SK-N-SH (cell line): ENCODE data around the gene TMEM225B. TPM values are rescaled to one million over a fixed set of nuclear protein-coding genes. Genes with fewer than 3 reads are reported as not detected.
A peak's percentile ranks its signal among the peaks of the same experiment; 100 is the strongest.

ENCODE experiments used
- ELF1 ChIP-seq: IDR thresholded peaks from 2 replicates; pipeline ENCODE4 v1.4.0; 2012
- FOSL2 ChIP-seq: IDR thresholded peaks from 2 replicates; pipeline ENCODE4 v1.4.0; 2012; ENCODE audit warnings: low read depth, mild to moderate bottlenecking, moderate library complexity, borderline replicate concordance
- FOXM1 ChIP-seq: IDR thresholded peaks from 2 replicates; pipeline ENCODE4 v1.4.0; 2012; ENCODE audit warnings: low read depth, mild to moderate bottlenecking
- GABPA ChIP-seq: IDR thresholded peaks from 2 replicates; pipeline ENCODE4 v1.4.0; 2012; ENCODE audit warnings: low read depth, mild to moderate bottlenecking
- GATA2 ChIP-seq: sonication (generic); formaldehyde crosslinking; IDR thresholded peaks from 2 replicates; pipeline ENCODE4 v1.5.0; 2020; ENCODE audit warnings: mild to moderate bottlenecking, missing genetic modification reagents
- JUND ChIP-seq: IDR thresholded peaks from 2 replicates; pipeline ENCODE4 v1.4.0; 2012
- NFIC ChIP-seq: IDR thresholded peaks from 2 replicates; pipeline ENCODE4 v1.4.0; 2012; ENCODE audit warnings: borderline replicate concordance
- RAD21 ChIP-seq: IDR thresholded peaks from 2 replicates; pipeline ENCODE4 v1.6.1; 2012; ENCODE audit warnings: mild to moderate bottlenecking, low read length
- RXRA ChIP-seq: IDR thresholded peaks from 2 replicates; pipeline ENCODE4 v1.4.0; 2012; ENCODE audit warnings: low read depth, mild to moderate bottlenecking, borderline replicate concordance
- SMC3 ChIP-seq: IDR thresholded peaks from 2 replicates; pipeline ENCODE4 v1.6.1; 2012; ENCODE audit warnings: low read depth, low read length, improper control_type of control experiment
- TAF1 ChIP-seq: IDR thresholded peaks from 2 replicates; pipeline ENCODE4 v1.6.1; 2012; ENCODE audit warnings: low read depth, mild to moderate bottlenecking, low read length, moderate library complexity, borderline replicate concordance
- TEAD4 ChIP-seq: IDR thresholded peaks from 2 replicates; pipeline ENCODE4 v1.4.0; 2012; ENCODE audit warnings: mild to moderate bottlenecking, borderline replicate concordance; ENCODE audit not compliant: insufficient read depth
- polyA plus RNA-seq, 3 experiments: library from polyadenylated mRNA; depleted of rRNA; stranded (reverse); fragments of >200 nt; gene quantifications; 2 replicates each; pipeline ENCODE4 v1.2.3, GENCODE V29; 2012
- TF ChIP-seq, protein P1 (sequence below): IDR thresholded peaks from 2 replicates; pipeline ENCODE4; 2012
- TF ChIP-seq, protein P2 (sequence below): IDR thresholded peaks from 2 replicates; pipeline ENCODE4 v1.4.0; 2012; ENCODE audit warnings: low read depth, borderline replicate concordance
- TF ChIP-seq, protein P3 (sequence below): IDR thresholded peaks from 2 replicates; pipeline ENCODE4 v1.6.1; 2012; ENCODE audit warnings: mild to moderate bottlenecking, low read depth, low read length, moderate library complexity
- TF ChIP-seq, protein P4 (sequence below): IDR thresholded peaks from 2 replicates; pipeline ENCODE4 v1.4.0; 2012; ENCODE audit warnings: low read depth, borderline replicate concordance

Gene TMEM225B
- polyA plus RNA-seq, 1 of the 3 experiments (the other 2 are of a cell fraction) = 1.5 TPM

DNA sequence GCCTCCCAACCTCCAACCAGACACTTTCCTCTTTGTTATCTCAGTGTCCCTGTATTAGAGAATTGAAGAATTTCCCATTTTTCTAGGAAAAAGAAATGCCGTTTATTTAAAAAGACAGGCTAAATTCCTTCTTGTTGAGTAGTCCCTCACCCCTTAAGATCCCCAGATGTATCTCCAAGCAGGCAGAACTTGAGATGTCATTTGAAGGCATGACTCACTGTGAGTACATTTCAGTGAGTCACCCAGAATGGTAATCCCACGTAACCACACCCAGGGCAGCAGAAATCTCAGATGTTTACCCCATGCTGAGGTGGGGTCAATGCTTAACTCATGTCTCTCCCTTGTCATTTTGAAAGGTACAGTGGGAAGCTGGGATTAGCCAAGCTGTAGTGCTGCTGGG lies 35.2 kb upstream of the TMEM225B start (continued):
- no peak for TF ChIP-seq RAD21
- no peak for TF ChIP-seq SMC3
- TF ChIP-seq, protein P1, sequence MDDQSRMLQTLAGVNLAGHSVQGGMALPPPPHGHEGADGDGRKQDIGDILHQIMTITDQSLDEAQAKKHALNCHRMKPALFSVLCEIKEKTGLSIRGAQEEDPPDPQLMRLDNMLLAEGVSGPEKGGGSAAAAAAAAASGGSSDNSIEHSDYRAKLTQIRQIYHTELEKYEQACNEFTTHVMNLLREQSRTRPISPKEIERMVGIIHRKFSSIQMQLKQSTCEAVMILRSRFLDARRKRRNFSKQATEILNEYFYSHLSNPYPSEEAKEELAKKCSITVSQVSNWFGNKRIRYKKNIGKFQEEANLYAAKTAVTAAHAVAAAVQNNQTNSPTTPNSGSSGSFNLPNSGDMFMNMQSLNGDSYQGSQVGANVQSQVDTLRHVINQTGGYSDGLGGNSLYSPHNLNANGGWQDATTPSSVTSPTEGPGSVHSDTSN = peak; percentile 94
- peak; percentile 49; the same call in 1 of the 2 replicates for TF ChIP-seq ELF1
- TF ChIP-seq, protein P2, sequence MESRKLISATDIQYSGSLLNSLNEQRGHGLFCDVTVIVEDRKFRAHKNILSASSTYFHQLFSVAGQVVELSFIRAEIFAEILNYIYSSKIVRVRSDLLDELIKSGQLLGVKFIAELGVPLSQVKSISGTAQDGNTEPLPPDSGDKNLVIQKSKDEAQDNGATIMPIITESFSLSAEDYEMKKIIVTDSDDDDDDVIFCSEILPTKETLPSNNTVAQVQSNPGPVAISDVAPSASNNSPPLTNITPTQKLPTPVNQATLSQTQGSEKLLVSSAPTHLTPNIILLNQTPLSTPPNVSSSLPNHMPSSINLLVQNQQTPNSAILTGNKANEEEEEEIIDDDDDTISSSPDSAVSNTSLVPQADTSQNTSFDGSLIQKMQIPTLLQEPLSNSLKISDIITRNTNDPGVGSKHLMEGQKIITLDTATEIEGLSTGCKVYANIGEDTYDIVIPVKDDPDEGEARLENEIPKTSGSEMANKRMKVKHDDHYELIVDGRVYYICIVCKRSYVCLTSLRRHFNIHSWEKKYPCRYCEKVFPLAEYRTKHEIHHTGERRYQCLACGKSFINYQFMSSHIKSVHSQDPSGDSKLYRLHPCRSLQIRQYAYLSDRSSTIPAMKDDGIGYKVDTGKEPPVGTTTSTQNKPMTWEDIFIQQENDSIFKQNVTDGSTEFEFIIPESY = peak; percentile 91; the same call in 1 of the 2 replicates
- peak; percentile 36; the same call in 1 of the 2 replicates for TF ChIP-seq GABPA
- peak; percentile 90 for TF ChIP-seq RXRA
- TF ChIP-seq NFIC = peak; percentile 62; the same call in 1 of the 2 replicates
- TF ChIP-seq, protein P3, sequence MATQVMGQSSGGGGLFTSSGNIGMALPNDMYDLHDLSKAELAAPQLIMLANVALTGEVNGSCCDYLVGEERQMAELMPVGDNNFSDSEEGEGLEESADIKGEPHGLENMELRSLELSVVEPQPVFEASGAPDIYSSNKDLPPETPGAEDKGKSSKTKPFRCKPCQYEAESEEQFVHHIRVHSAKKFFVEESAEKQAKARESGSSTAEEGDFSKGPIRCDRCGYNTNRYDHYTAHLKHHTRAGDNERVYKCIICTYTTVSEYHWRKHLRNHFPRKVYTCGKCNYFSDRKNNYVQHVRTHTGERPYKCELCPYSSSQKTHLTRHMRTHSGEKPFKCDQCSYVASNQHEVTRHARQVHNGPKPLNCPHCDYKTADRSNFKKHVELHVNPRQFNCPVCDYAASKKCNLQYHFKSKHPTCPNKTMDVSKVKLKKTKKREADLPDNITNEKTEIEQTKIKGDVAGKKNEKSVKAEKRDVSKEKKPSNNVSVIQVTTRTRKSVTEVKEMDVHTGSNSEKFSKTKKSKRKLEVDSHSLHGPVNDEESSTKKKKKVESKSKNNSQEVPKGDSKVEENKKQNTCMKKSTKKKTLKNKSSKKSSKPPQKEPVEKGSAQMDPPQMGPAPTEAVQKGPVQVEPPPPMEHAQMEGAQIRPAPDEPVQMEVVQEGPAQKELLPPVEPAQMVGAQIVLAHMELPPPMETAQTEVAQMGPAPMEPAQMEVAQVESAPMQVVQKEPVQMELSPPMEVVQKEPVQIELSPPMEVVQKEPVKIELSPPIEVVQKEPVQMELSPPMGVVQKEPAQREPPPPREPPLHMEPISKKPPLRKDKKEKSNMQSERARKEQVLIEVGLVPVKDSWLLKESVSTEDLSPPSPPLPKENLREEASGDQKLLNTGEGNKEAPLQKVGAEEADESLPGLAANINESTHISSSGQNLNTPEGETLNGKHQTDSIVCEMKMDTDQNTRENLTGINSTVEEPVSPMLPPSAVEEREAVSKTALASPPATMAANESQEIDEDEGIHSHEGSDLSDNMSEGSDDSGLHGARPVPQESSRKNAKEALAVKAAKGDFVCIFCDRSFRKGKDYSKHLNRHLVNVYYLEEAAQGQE = peak; percentile 54; the same call in 1 of the 2 replicates
- TF ChIP-seq FOSL2 = peak; percentile 100
- TF ChIP-seq TAF1 = no peak; the same call in 1 of the 2 replicates
- TF ChIP-seq TEAD4 = peak; percentile 95
- peak; percentile 100 for TF ChIP-seq JUND
- TF ChIP-seq FOXM1 = 0 out of 2 replicates have a peak, but pooled peaks have one; percentile 57
- TF ChIP-seq, protein P4, sequence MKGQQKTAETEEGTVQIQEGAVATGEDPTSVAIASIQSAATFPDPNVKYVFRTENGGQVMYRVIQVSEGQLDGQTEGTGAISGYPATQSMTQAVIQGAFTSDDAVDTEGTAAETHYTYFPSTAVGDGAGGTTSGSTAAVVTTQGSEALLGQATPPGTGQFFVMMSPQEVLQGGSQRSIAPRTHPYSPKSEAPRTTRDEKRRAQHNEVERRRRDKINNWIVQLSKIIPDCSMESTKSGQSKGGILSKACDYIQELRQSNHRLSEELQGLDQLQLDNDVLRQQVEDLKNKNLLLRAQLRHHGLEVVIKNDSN = no peak; the same call in 1 of the 2 replicates
- no peak for TF ChIP-seq GATA2
